ENCODE measurements around the gene PTPN3. TPM values are rescaled to one million over a fixed set of nuclear protein-coding genes. Genes with fewer than 3 reads are reported as not detected.

Gene PTPN3
- total and polyA plus RNA-seq, 9 of the 15 experiments (the other 6 are each of a cell fraction or from before 2014, with no cell fraction given), result 0.02 TPM; not detected in 8

DNA sequence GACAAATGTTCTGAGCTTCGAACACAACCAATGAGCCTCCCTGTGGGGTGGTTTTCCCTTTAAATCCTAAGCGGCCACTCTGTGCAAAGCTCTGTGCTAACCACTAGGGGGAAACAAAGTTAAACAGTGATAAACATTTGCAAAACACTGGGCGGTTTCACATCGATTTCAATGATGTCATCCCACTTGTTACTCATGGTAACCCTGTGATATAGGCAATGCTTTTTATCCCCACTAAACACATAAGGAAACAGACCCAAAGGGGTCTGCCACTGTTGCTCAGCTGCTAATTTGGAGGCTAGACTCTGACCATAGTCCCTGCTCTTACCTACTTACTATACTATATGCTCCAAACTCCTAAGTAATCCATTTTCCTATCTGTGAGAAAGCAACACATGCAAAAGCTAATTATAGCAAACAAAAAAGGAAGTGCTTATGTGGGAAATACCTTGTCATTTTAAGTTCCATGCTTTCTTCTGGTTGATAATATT, 57.3 kb downstream of the PTPN3 start (continued):
- TF ChIP-seq, protein P1, sequence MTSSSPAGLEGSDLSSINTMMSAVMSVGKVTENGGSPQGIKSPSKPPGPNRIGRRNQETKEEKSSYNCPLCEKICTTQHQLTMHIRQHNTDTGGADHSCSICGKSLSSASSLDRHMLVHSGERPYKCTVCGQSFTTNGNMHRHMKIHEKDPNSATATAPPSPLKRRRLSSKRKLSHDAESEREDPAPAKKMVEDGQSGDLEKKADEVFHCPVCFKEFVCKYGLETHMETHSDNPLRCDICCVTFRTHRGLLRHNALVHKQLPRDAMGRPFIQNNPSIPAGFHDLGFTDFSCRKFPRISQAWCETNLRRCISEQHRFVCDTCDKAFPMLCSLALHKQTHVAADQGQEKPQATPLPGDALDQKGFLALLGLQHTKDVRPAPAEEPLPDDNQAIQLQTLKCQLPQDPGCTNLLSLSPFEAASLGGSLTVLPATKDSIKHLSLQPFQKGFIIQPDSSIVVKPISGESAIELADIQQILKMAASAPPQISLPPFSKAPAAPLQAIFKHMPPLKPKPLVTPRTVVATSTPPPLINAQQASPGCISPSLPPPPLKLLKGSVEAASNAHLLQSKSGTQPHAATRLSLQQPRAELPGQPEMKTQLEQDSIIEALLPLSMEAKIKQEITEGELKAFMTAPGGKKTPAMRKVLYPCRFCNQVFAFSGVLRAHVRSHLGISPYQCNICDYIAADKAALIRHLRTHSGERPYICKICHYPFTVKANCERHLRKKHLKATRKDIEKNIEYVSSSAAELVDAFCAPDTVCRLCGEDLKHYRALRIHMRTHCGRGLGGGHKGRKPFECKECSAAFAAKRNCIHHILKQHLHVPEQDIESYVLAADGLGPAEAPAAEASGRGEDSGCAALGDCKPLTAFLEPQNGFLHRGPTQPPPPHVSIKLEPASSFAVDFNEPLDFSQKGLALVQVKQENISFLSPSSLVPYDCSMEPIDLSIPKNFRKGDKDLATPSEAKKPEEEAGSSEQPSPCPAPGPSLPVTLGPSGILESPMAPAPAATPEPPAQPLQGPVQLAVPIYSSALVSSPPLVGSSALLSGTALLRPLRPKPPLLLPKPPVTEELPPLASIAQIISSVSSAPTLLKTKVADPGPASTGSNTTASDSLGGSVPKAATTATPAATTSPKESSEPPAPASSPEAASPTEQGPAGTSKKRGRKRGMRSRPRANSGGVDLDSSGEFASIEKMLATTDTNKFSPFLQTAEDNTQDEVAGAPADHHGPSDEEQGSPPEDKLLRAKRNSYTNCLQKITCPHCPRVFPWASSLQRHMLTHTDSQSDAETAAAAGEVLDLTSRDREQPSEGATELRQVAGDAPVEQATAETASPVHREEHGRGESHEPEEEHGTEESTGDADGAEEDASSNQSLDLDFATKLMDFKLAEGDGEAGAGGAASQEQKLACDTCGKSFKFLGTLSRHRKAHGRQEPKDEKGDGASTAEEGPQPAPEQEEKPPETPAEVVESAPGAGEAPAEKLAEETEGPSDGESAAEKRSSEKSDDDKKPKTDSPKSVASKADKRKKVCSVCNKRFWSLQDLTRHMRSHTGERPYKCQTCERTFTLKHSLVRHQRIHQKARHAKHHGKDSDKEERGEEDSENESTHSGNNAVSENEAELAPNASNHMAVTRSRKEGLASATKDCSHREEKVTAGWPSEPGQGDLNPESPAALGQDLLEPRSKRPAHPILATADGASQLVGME (CRISPR knock-in tag; IDR thresholded peaks at IDR 0.05), result no peak
- TF ChIP-seq RFX1 (IDR thresholded peaks at IDR 0.05) (peak; percentile 71), TBP (optimal IDR thresholded peaks at IDR 0.05; ENCODE audit: low read depth, low read length) (peak; percentile 79)

DNA sequence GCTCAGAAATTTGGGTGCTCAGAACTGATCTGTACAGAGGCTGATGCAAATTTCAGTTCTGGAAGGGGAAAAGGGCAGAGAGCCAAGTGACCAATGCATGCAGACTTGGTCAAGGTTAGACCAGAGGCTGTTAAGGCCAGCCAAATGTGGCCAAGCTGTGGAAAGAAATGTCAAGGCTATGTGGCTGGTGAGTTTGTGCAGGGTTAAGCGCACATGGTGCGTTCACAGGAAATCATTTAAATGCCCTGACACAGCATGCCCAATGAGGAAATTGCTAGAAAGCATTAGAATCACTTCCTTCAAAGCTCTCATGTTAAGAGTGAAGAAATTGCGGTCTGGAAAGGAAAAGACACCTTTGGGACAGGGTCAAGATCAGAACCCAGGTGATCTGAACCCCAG, 58.0 kb downstream of the PTPN3 start:
- ChIA-PET CTCF (ENCODE audit: low intra/inter-chr PET ratio) (interaction anchor here (0.7 to 1.7 kb wide), 3 partner anchors 28 to 81 kb away, joined by 3 to 7 read pairs (median 7); no protein-coding TSS in a partner anchor), POLR2A (interaction anchor here (0.8 to 1.0 kb wide), 3 partner anchors 10 to 11 kb away, joined by 3 to 4 read pairs (median 3); no protein-coding TSS in a partner anchor)
- WGBS (ENCODE audit: insufficient coverage, low coverage, missing lambda C conversion rate), result 2% methylated on average over 3 of the region's 3 CpGs
- Histone ChIP-seq H3K9me1 (ENCODE audit: control insufficient read depth, insufficient read depth, low read length) (no peaks in the 10 kb centered on the region), H3K4me2 (ENCODE audit: insufficient read depth, low read length) (no peak overlapping the region), H3K9ac (ENCODE audit: insufficient read depth in 1 of 2, low read depth in 2 of 2, low read length in 2 of 2) (no peak overlapping the region), H3K9me3 (replicated peaks; ENCODE audit: control insufficient read depth, insufficient read depth, low read depth, low read length) (no peaks in the 10 kb centered on the region), H3K36me3 (ENCODE audit: control insufficient read depth, insufficient read depth, low read length) (no peaks in the 10 kb centered on the region), H2AFZ (ENCODE audit: low read depth, low read length) (no peak overlapping the region), H3K27me3 (ENCODE audit: control insufficient read depth in 2 of 2, insufficient read depth in 2 of 2, low read length in 2 of 2) (peaks cover 2 to 28% of the 10 kb centered on the region in 2 experiments; a peak in 3 of 5 replicates), H3K79me2 (ENCODE audit: control insufficient read depth, insufficient read depth, low read length) (no peaks in the 10 kb centered on the region), H3K4me1 (replicated peaks in 1 of 2; ENCODE audit: control insufficient read depth in 2 of 2, insufficient read depth in 2 of 2, low read length in 2 of 2) (peaks cover 0 to 3% of the 10 kb centered on the region in 2 experiments; a peak in 2 of 5 replicates), H3K27ac (ENCODE audit: extremely low read depth, low read depth, low read length) (no peak overlapping the region), H3K4me3 (no peak overlapping the region), H4K20me1 (replicated peaks; ENCODE audit: control insufficient read depth, insufficient read depth, low read length) (no peaks in the 10 kb centered on the region; the same call in 1 of the 2 replicates)
- ATAC-seq (no peak), DNase-seq (ENCODE audit: extremely low read depth in 1 of 4, low spot score in 3 of 4) (no peak), FAIRE-seq (no peak)
- intact Hi-C loops (cut with micrococcal nuclease) (loop anchor here (1.0 to 5.0 kb wide), 3 partner anchors 29 to 377 kb away; no protein-coding TSS in a partner anchor), in situ Hi-C loops (cut with MboI) (no loop called here)
- BruUV-seq (replicated peaks), result no TSS peak
- TF ChIP-seq SNRNP70 (optimal IDR thresholded peaks at IDR 0.05; ENCODE audit: low read depth, low read length), result no peak
- no peak for TF ChIP-seq SMAD3 (CRISPR knock-in tag; conservative IDR thresholded peaks at IDR 0.05)
- no peak for TF ChIP-seq ZNF263 (CRISPR knock-in tag; IDR thresholded peaks at IDR 0.05; ENCODE audit: borderline replicate concordance)
- TF ChIP-seq, protein P2, sequence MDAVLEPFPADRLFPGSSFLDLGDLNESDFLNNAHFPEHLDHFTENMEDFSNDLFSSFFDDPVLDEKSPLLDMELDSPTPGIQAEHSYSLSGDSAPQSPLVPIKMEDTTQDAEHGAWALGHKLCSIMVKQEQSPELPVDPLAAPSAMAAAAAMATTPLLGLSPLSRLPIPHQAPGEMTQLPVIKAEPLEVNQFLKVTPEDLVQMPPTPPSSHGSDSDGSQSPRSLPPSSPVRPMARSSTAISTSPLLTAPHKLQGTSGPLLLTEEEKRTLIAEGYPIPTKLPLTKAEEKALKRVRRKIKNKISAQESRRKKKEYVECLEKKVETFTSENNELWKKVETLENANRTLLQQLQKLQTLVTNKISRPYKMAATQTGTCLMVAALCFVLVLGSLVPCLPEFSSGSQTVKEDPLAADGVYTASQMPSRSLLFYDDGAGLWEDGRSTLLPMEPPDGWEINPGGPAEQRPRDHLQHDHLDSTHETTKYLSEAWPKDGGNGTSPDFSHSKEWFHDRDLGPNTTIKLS (IDR thresholded peaks at IDR 0.05; ENCODE audit: borderline replicate concordance, low read depth), result no peak
- no peak for TF ChIP-seq ZNF184 (CRISPR knock-in tag; IDR thresholded peaks at IDR 0.05)
- TF ChIP-seq, protein P3, sequence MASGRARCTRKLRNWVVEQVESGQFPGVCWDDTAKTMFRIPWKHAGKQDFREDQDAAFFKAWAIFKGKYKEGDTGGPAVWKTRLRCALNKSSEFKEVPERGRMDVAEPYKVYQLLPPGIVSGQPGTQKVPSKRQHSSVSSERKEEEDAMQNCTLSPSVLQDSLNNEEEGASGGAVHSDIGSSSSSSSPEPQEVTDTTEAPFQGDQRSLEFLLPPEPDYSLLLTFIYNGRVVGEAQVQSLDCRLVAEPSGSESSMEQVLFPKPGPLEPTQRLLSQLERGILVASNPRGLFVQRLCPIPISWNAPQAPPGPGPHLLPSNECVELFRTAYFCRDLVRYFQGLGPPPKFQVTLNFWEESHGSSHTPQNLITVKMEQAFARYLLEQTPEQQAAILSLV (tag; IDR thresholded peaks at IDR 0.05), result no peak
- no peak for TF ChIP-seq STAG1 (CRISPR knock-in tag; IDR thresholded peaks at IDR 0.05; ENCODE audit: borderline replicate concordance)
